ENCODE measurements around the gene HSD17B1. TPM values are rescaled to one million over a fixed set of nuclear protein-coding genes. Genes with fewer than 3 reads are reported as not detected.

HSD17B1 gene
- total and polyA plus RNA-seq, 12 donors, result 0.50 to 2.6 (median 0.89) TPM

GRCh38 chr17:42585353-42585752 is 32.6 kb downstream of the HSD17B1 start:
- H3K4me3 ChIP-seq, result no peak overlapping the region
- TF ChIP-seq CTCF (IDR thresholded peaks at IDR 0.05), result no peak
- intact Hi-C loops (cut with DNase I), result loop anchor here in 1 of 10 donors (10.0 kb wide), 1 partner anchor 99 kb away; the partner anchor contains the start of genes CCR10 and CNTNAP1
- H3K4me1 ChIP-seq, result peaks cover 0 to 34% (median 17%) of the 10 kb centered on the region in 9 donors
- WGBS, 2 donors, result 23 to 35% methylated on average over 1 of the region's 1 CpG
- ATAC-seq (peak in 5 of 8 donors; percentile 28 to 75 (median 61)), DNase-seq (no peak)
- no peaks in the 10 kb centered on the region for H3K9me3 ChIP-seq
- H3K36me3 ChIP-seq, result peaks cover 0 to 100% (median 74%) of the 10 kb centered on the region in 9 donors
- peak overlapping the region in 5 of 10 donors; percentile 6 to 64 (median 49) for H3K27ac ChIP-seq
- H3K27me3 ChIP-seq, result no peaks in the 10 kb centered on the region

DNA sequence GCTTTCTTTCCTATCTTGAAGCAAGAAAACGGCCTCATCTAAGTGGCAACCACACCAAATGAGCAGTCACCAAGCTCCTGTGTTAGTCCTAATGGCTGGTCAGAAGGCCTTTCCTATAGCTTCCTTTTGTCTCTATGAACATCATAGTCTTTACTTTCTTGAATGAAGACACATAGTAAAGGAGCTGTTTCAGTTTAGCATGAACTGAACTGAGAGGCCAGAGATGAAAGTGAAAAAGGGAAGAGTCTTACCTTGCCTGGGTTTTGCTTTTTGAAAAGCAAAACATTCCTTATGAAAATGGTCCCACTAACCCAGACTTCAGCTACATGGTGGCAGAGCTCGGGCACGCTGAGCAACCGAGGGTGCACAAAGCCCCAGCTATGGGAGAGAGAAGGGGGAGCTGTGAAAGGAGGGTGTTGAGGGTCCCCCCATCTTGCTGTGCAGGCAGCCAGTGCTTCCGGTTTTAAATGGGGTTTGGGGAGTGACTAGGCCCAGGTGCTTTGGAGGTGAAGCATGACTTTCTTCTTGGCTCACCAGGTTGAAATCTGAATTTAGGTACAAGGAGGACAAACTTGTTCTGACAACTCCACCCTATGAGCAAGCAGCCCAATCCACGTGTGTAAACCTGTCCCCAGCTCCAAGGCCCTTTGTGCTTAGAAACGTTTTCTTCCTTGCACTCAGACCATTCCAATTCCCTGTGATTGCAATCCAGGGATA is 33.9 kb downstream of the HSD17B1 start:
- H3K4me3 ChIP-seq, result no peak overlapping the region
- ATAC-seq (no peak), DNase-seq (no peak)
- no peak for TF ChIP-seq CTCF (IDR thresholded peaks at IDR 0.05)
- WGBS, 2 donors, result 78 to 79% methylated on average over 7 of the region's 7 CpGs
- no peaks in the 10 kb centered on the region for H3K27me3 ChIP-seq
- peaks cover 0 to 100% (median 77%) of the 10 kb centered on the region in 9 donors for H3K36me3 ChIP-seq
- intact Hi-C loops (cut with DNase I), result loop anchor here in 1 of 10 donors (10.0 kb wide), 1 partner anchor 98 kb away; the partner anchor contains the start of genes CCR10 and CNTNAP1
- peaks cover 0 to 34% (median 17%) of the 10 kb centered on the region in 9 donors for H3K4me1 ChIP-seq
- peak overlapping the region in 4 of 10 donors; percentile 11 to 44 (median 29) for H3K27ac ChIP-seq
- H3K9me3 ChIP-seq, result no peaks in the 10 kb centered on the region

DNA sequence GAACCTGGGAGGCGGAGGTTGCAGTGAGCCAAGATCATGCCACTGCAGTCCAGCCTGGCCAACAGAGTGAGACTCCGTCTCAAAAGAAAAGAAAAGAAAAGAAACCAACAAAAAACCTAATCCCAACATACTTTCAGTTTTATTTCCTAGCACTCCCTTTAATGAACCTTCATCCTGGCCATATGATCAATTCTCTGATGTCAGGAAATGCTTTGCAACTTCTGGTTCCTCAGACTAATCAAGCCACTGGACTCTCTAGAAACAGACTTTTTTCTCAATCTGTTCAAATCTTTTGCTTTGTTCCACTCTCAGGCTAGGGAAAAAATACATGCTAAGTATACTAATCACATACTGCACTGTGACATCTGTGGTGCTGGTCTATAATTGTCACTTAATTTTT is 38.2 kb downstream of the HSD17B1 start:
- TF ChIP-seq CTCF (IDR thresholded peaks at IDR 0.05), result no peak
- Histone ChIP-seq H3K4me3 (no peak overlapping the region), H3K27ac (no peak overlapping the region), H3K27me3 (no peaks in the 10 kb centered on the region), H3K36me3 (peaks cover 0 to 92% (median 38%) of the 10 kb centered on the region in 9 donors), H3K9me3 (no peaks in the 10 kb centered on the region), H3K4me1 (peaks cover 0 to 20% (median 10%) of the 10 kb centered on the region in 9 donors)
- intact Hi-C loops (cut with DNase I), result no loop called here
- ATAC-seq, result no peak
- WGBS, 2 donors, result 86 to 92% methylated on average over 2 of the region's 2 CpGs
- no peak for DNase-seq

DNA sequence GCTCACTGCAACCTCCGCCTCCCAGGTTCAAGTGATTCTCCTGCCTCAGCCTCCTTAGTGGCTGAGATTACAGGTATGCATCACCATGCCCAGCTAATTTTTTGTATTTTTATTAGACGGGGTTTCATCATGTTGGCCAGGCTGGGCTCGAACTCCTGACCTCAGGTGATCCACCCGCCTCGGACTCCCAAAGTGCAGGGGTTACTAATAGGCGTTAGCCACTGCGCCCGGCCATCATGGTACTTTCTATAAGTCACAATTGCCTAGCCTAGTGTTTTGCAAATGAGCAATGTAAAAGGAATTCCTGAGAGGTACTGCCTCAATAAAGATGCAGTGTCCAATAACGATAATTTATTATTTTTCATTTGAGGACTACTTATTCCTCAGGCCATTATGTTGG is 38.7 kb downstream of the HSD17B1 start:
- TF ChIP-seq CTCF (IDR thresholded peaks at IDR 0.05), result no peak
- Histone ChIP-seq H3K4me1 (peaks cover 0 to 16% (median 6%) of the 10 kb centered on the region in 9 donors), H3K27ac (no peak overlapping the region), H3K4me3 (no peak overlapping the region), H3K27me3 (no peaks in the 10 kb centered on the region), H3K9me3 (no peaks in the 10 kb centered on the region), H3K36me3 (peaks cover 0 to 92% (median 34%) of the 10 kb centered on the region in 9 donors)
- DNase-seq (no peak), ATAC-seq (no peak)
- WGBS, 2 donors, result 91 to 95% methylated on average over 9 of the region's 9 CpGs
- intact Hi-C loops (cut with DNase I), result no loop called here

All from heart right ventricle (tissue), 16 donors.